ENCODE results near the gene MTLN. TPM values are rescaled to one million over a fixed set of nuclear protein-coding genes. Genes with fewer than 3 reads are reported as not detected.

The MTLN gene
- total RNA-seq = 10 to 100 TPM; 39.3 to 44.6 TPM

GRCh38 chr2:110211938-110212858, at the start of gene MTLN:
Gene MTLN (minus strand): TSS chr2:110212547. CDS start chr2:110212525, 22 bp downstream.

DNA sequence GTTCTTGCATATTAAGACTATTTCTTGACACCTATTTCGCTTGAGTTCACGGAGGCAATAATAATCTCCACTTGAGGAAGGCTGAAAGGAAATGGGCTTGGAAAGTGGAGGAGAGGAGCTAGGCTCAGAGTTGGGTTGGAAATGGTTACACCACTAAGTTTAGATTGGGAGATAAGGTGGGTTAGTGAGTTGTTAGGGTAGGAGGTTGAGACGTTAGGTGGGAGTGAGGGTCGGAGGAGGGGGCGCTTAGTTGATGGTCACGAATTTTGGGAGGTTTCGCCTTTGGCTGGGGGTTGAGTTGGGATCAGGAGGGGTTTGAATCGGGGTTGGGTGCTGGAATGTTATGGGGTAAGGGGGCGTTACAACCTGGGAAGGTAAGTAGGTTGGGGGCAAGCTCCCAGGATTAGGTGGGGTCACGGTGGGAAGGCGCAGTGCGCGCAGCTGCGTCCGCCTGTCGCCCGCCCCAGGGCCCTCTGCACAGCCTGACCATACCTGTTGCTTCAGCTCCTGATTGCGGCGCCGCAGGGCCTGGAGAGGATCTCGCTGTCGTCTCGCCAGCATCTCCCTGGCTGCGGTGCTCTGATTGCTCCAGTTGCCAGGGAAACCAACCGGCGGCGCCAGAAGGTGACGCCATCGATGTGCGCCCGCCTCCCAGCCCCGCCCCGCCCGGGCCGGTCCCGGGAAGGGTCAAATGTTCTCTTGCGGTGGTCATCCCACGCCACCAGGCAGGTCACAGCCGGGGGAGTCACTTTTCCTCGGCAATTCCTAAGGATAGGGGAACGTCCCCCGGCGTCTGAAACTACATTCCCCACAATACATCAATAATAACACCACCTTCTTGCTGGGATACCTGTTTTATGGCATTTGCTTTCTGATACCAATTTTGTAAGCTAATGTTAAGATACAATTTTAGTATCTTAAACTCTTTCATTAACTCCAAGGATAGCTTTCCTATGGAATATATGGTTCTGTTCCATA, 7.7 kb downstream of the MTLN start, which contains the start of gene NPHP1:
TSS of gene NPHP1 (minus strand) at position 606 of the 978 bp plus-strand sequence. CDS start at position 561, 45 bp downstream.

Other genes starting within 250 kb of the MTLN start
- gene MALL, start 96.7 kb downstream of the MTLN start, total RNA-seq = not detected
- under 1 TPM in 1 of 2 experiments, not detected in 1; 0.13 TPM for gene NPHP1, start 7.5 kb downstream of the MTLN start, total RNA-seq

Measured in activated naive CD4-positive, alpha-beta T cell treated with anti-CD3 and anti-CD28 coated beads, Interleukin-2, amount 10 ng/mL, durations not matched to agents 5 hours and 36 hours (primary cell).